Epithelial cell of proximal tubule (primary cell): ENCODE measurements around the gene TMEM87B. TPM values are rescaled to one million over a fixed set of nuclear protein-coding genes. Genes with fewer than 3 reads are reported as not detected.

Experiments used
- DNase-seq: peaks from one replicate; pipeline ENCODE4 v3.0.0-alpha.2; 2011; ENCODE audit warnings: low read depth
- H3K4me3 ChIP-seq: 2 replicates; pipeline ENCODE4 v1.5.1; 2011; ENCODE audit warnings: low read depth, mild to moderate bottlenecking, low read length
- total RNA-seq: library from RNA; depleted of rRNA; stranded (reverse); fragments of >200 nt; gene quantifications from 2 replicates; pipeline ENCODE4 v1.2.3, GENCODE V29; 2015
- TF ChIP-seq, protein P1 (sequence below): conservative IDR thresholded peaks from 2 replicates; pipeline ENCODE4 v1.5.1; 2012; ENCODE audit warnings: low read depth, mild to moderate bottlenecking, low read length

TMEM87B gene
- total RNA-seq, 1 donor from 2014 or later, result 20.8 TPM

GRCh38 chr2:112089375-112089774, 34.3 kb downstream of the TMEM87B start:
- no peak for DNase-seq
- TF ChIP-seq, protein P1, sequence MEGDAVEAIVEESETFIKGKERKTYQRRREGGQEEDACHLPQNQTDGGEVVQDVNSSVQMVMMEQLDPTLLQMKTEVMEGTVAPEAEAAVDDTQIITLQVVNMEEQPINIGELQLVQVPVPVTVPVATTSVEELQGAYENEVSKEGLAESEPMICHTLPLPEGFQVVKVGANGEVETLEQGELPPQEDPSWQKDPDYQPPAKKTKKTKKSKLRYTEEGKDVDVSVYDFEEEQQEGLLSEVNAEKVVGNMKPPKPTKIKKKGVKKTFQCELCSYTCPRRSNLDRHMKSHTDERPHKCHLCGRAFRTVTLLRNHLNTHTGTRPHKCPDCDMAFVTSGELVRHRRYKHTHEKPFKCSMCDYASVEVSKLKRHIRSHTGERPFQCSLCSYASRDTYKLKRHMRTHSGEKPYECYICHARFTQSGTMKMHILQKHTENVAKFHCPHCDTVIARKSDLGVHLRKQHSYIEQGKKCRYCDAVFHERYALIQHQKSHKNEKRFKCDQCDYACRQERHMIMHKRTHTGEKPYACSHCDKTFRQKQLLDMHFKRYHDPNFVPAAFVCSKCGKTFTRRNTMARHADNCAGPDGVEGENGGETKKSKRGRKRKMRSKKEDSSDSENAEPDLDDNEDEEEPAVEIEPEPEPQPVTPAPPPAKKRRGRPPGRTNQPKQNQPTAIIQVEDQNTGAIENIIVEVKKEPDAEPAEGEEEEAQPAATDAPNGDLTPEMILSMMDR, result no peak
- H3K4me3 ChIP-seq, result no peak overlapping the region

GRCh38 chr2:112092286-112093041, 37.4 kb downstream of the TMEM87B start:
- no peak overlapping the region for H3K4me3 ChIP-seq
- TF ChIP-seq, protein P1, result no peak
- DNase-seq, result peak; percentile 20

DNA sequence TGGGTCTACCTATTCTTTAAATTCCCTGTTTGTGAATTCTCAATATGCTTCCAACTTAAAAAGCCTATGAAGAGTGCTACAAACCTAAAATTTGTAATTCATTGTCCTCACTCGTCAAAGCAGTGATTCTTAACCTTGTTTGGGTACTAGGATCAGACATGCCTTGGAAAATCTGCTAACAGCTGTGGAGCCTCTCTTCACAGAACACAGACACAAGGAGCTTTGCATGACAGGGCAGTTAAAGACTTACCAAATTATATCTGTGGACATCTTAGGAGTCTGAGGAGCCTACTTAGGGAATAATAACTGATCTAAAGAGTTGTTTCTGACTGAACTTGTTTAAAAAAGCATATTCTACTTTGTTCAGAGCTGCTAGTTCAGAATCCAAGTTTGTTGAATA, 38.1 kb downstream of the TMEM87B start:
- no peak overlapping the region for H3K4me3 ChIP-seq
- TF ChIP-seq, protein P1, result no peak

GRCh38 chr2:112095681-112096080, 40.6 kb downstream of the TMEM87B start:
- DNase-seq, result no peak
- no peak overlapping the region for H3K4me3 ChIP-seq
- TF ChIP-seq, protein P1, result no peak

More for the DNA sequence above, 38.1 kb downstream of the TMEM87B start:
- no peak for DNase-seq

DNA sequence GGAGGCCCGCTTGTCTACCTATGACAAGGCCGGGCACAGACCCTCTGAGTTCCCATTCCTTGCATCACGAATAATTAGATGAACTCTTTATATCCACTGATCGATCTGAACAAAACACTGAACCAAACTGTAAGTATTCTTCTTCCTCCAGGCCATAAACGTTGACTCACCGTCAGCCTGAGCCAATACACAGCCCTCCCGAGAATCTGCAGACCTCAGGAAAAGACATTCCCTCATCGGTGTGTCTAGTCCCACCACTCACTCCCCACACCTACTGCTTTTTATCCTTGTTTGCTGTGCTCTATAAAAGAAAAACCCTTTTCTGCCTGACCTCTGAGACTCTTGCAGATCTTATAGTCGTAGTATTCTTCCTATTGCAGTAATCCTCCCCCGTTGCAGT, 41.0 kb downstream of the TMEM87B start:
- DNase-seq, result no peak
- TF ChIP-seq, protein P1, result no peak

GRCh38 chr2:112108178-112108832, 53.2 kb downstream of the TMEM87B start:
- DNase-seq, result no peak
- H3K4me3 ChIP-seq, result no peak overlapping the region
- TF ChIP-seq, protein P1, result no peak

More for the DNA sequence above, 41.0 kb downstream of the TMEM87B start:
- H3K4me3 ChIP-seq, result no peak overlapping the region
